Measurements from ENCODE around the gene PITPNC1. TPM values are rescaled to one million over a fixed set of nuclear protein-coding genes. Genes with fewer than 3 reads are reported as not detected.
"Not testable (repeated sequence)": the region's sequence is repeated elsewhere in the genome, so short reads cannot be mapped to it uniquely, and the experiment has no call there.

Gene PITPNC1
- total RNA-seq, 1 experiment from 2014 or later, result 35.5 TPM

DNA sequence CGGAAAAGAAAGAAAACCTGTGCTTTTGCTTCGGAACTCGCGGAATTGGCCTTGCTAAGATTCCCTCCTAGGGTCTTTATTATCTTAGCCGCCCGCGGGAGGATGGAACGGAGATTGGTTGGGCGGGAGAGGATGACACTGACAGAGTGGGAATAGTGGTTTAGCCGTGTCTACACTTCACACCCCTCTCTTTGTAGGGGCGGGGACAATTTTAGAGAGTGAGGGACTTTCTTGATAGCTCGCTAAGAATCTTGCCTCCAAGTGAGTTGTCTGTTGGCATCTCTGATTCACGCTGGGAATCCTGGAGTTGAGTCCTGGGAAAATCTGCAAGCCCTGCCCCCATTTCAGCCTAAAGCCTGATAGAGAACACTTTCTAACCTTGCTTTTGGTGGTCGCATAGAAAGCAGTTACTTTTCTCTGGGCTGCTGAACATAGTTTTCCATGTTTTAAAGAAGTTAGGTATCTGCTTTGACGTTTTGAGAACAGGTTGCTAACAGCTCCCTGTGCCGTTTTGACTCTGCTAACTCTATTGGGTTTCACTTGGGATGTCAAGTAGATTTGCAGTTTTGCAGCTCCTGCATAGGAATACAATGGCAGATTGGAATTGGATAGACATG is 341.4 kb downstream of the PITPNC1 start:
- ChIA-PET POLR2A (ENCODE audit: low non-redundant PET) (interaction anchor here (0.5 to 0.8 kb wide), 2 partner anchors 32 to 107 kb away, joined by 5 read pairs; no protein-coding TSS in a partner anchor), CTCF (interaction anchor here (0.7 to 1.0 kb wide), 2 partner anchors 20 to 344 kb away, joined by 3 read pairs; no protein-coding TSS in a partner anchor)
- Histone ChIP-seq H3K4me1 (ENCODE audit: insufficient read depth, low read length, poor library complexity, severe bottlenecking) (peaks cover 18% of the 10 kb centered on the region), H3K9me3 (ENCODE audit: low read depth, low read length, poor library complexity, severe bottlenecking) (peaks cover under 1% of the 10 kb centered on the region), H3K4me3 (ENCODE audit: low read depth, low read length, poor library complexity, severe bottlenecking) (peak overlapping the region; percentile 83), H3K36me3 (ENCODE audit: insufficient read depth, low read length, poor library complexity, severe bottlenecking) (peaks cover 36% of the 10 kb centered on the region), H3K27me3 (replicated peaks; ENCODE audit: insufficient read depth, low read depth, low read length, poor library complexity) (no peaks in the 10 kb centered on the region), H3K27ac (ENCODE audit: low read depth, low read length, poor library complexity, severe bottlenecking) (peak overlapping the region; percentile 96)
- no peak for TF ChIP-seq EZH2 (IDR thresholded peaks at IDR 0.05; ENCODE audit: borderline replicate concordance, low read depth, low read length, poor library complexity, severe bottlenecking)
- TF ChIP-seq, protein P1, sequence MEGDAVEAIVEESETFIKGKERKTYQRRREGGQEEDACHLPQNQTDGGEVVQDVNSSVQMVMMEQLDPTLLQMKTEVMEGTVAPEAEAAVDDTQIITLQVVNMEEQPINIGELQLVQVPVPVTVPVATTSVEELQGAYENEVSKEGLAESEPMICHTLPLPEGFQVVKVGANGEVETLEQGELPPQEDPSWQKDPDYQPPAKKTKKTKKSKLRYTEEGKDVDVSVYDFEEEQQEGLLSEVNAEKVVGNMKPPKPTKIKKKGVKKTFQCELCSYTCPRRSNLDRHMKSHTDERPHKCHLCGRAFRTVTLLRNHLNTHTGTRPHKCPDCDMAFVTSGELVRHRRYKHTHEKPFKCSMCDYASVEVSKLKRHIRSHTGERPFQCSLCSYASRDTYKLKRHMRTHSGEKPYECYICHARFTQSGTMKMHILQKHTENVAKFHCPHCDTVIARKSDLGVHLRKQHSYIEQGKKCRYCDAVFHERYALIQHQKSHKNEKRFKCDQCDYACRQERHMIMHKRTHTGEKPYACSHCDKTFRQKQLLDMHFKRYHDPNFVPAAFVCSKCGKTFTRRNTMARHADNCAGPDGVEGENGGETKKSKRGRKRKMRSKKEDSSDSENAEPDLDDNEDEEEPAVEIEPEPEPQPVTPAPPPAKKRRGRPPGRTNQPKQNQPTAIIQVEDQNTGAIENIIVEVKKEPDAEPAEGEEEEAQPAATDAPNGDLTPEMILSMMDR (conservative IDR thresholded peaks at IDR 0.05; ENCODE audit: low read depth, low read length), result no peak
- intact Hi-C loops (cut with micrococcal nuclease; ENCODE audit: unreplicated experiment), result loop anchor here (5.0 kb wide), 1 partner anchor 109 kb away; the partner anchor contains the start of gene BPTF
- no TSS peak for BruUV-seq (replicated peaks)
- DNase-seq (ENCODE audit: low spot score), result peak; percentile 65

DNA sequence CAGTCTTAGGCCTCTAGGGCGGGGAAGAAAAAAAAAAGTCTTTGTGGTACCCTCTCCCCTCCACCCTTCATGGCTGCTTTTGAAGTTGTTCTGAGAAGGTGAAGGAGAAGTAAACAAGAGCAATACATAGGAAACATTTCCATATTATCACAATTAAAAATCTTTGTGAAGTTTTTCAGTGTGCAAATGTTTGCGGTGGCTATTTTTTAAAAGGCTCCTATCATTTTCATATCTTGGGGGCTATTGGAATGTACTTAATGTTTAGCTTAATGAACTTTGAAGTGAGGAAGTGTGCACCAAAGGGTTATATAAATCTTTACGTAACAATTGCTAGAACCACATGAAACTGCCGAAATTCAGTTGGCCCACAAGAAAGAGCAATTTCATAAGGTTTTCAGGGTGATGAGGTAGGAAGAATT is 348.3 kb downstream of the PITPNC1 start:
- peaks cover 93% of the 10 kb centered on the region for H3K36me3 ChIP-seq (ENCODE audit: insufficient read depth, low read length, poor library complexity, severe bottlenecking)
- CTCF ChIA-PET, result no interaction called here

DNA sequence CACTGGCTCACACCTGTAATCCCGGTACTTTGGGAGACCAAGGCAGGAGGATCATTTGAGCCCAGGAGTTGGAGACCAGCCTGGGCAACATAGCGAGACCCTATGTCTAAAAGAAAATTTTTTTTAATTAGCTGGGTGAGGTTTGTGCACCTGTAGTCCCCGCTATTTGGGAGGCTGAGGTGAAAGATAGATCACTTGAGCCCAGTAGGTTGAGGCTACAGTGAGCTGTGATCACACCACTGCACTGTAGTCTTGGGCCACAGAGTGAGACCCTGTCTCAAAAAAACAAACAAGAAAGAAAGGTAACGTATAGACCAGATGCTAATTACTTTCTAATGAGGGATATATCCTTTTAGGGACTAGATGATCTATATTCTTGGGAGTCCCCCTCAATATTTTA is 348.7 kb downstream of the PITPNC1 start:
- Histone ChIP-seq H3K27ac (ENCODE audit: low read depth, low read length, poor library complexity, severe bottlenecking) (no peak overlapping the region), H3K27me3 (replicated peaks; ENCODE audit: insufficient read depth, low read depth, low read length, poor library complexity) (no peaks in the 10 kb centered on the region), H3K4me3 (ENCODE audit: low read depth, low read length, poor library complexity, severe bottlenecking) (no peak overlapping the region), H3K9me3 (ENCODE audit: low read depth, low read length, poor library complexity, severe bottlenecking) (no peaks in the 10 kb centered on the region), H3K4me1 (ENCODE audit: insufficient read depth, low read length, poor library complexity, severe bottlenecking) (no peaks in the 10 kb centered on the region), H3K36me3 (ENCODE audit: insufficient read depth, low read length, poor library complexity, severe bottlenecking) (peaks cover 93% of the 10 kb centered on the region)
- ChIA-PET POLR2A (ENCODE audit: low non-redundant PET) (no interaction called here), CTCF (no interaction called here)
- BruUV-seq (replicated peaks), result no TSS peak
- TF ChIP-seq EZH2 (IDR thresholded peaks at IDR 0.05; ENCODE audit: borderline replicate concordance, low read depth, low read length, poor library complexity, severe bottlenecking), result no peak
- TF ChIP-seq, protein P1 (conservative IDR thresholded peaks at IDR 0.05; ENCODE audit: low read depth, low read length), result no peak
- DNase-seq (ENCODE audit: low spot score), result no peak
- intact Hi-C loops (cut with micrococcal nuclease; ENCODE audit: unreplicated experiment), result no loop called here

More for the DNA sequence above, 348.3 kb downstream of the PITPNC1 start:
- no peaks in the 10 kb centered on the region for H3K27me3 ChIP-seq (replicated peaks; ENCODE audit: insufficient read depth, low read depth, low read length, poor library complexity)
- DNase-seq (ENCODE audit: low spot score), result no peak
- no peaks in the 10 kb centered on the region for H3K4me1 ChIP-seq (ENCODE audit: insufficient read depth, low read length, poor library complexity, severe bottlenecking)
- POLR2A ChIA-PET (ENCODE audit: low non-redundant PET), result no interaction called here
- no TSS peak for BruUV-seq (replicated peaks)
- H3K27ac ChIP-seq (ENCODE audit: low read depth, low read length, poor library complexity, severe bottlenecking), result no peak overlapping the region
- TF ChIP-seq, protein P1 (conservative IDR thresholded peaks at IDR 0.05; ENCODE audit: low read depth, low read length), result no peak
- TF ChIP-seq EZH2 (IDR thresholded peaks at IDR 0.05; ENCODE audit: borderline replicate concordance, low read depth, low read length, poor library complexity, severe bottlenecking), result no peak
- no peaks in the 10 kb centered on the region for H3K9me3 ChIP-seq (ENCODE audit: low read depth, low read length, poor library complexity, severe bottlenecking)
- no peak overlapping the region for H3K4me3 ChIP-seq (ENCODE audit: low read depth, low read length, poor library complexity, severe bottlenecking)
- intact Hi-C loops (cut with micrococcal nuclease; ENCODE audit: unreplicated experiment), result no loop called here

DNA sequence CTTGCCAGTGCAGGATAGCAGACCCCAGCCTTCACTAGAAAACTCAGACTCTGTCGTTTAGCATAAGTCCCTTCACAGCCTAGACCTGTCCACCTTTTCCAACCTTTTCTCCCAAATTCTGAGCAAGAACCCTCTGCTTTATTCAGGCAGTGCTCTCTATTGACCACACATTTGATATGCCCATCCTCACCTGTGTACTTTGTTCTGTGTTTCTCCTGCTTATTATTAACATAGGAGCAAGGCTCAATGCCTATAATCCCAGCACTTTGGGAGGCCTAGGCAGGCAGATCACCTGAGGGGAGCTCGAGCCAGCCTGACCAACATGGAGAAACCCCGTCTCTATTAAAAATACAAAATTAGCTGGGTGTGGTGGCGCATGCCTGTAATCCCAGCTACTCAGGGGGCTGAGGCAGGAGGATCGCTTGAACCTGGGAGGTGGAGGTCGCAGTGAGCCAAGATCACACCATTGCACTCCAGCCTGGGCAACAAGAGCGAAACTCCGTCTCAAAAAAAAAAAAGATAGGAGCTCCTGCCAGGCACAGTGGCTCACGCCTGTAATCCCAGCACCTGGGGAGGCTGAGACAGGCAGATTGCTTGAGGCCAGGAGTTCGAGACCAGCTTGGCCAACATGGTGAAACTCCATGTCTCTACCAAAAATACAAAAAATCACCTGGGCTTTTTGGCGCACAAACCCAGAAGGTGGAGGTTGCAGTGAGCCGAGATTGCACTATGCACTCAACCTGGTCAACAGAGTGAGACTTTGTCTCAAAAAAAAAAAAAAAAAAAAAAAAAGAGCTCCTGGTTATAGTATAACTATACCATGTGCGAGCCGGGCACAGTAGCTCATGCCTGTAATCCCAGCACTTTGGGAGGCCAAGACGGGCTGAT is 350.3 kb downstream of the PITPNC1 start:
- H3K4me3 ChIP-seq (ENCODE audit: low read depth, low read length, poor library complexity, severe bottlenecking); DNase-seq (ENCODE audit: low spot score); intact Hi-C loops (cut with micrococcal nuclease; ENCODE audit: unreplicated experiment); H3K27me3 ChIP-seq (replicated peaks; ENCODE audit: insufficient read depth, low read depth, low read length, poor library complexity); CTCF ChIA-PET; H3K27ac ChIP-seq (ENCODE audit: low read depth, low read length, poor library complexity, severe bottlenecking); H3K9me3 ChIP-seq (ENCODE audit: low read depth, low read length, poor library complexity, severe bottlenecking); H3K4me1 ChIP-seq (ENCODE audit: insufficient read depth, low read length, poor library complexity, severe bottlenecking); BruUV-seq (replicated peaks): not testable (repeated sequence)
- peaks cover 93% of the 10 kb centered on the region for H3K36me3 ChIP-seq (ENCODE audit: insufficient read depth, low read length, poor library complexity, severe bottlenecking)
- POLR2A ChIA-PET (ENCODE audit: low non-redundant PET), result interaction anchor here (0.6 kb wide), 1 partner anchor 15 kb away, joined by 5 read pairs; no protein-coding TSS in a partner anchor

Data from A673 (cell line).